ENCODE results near the gene GAST.

GAST gene

DNA sequence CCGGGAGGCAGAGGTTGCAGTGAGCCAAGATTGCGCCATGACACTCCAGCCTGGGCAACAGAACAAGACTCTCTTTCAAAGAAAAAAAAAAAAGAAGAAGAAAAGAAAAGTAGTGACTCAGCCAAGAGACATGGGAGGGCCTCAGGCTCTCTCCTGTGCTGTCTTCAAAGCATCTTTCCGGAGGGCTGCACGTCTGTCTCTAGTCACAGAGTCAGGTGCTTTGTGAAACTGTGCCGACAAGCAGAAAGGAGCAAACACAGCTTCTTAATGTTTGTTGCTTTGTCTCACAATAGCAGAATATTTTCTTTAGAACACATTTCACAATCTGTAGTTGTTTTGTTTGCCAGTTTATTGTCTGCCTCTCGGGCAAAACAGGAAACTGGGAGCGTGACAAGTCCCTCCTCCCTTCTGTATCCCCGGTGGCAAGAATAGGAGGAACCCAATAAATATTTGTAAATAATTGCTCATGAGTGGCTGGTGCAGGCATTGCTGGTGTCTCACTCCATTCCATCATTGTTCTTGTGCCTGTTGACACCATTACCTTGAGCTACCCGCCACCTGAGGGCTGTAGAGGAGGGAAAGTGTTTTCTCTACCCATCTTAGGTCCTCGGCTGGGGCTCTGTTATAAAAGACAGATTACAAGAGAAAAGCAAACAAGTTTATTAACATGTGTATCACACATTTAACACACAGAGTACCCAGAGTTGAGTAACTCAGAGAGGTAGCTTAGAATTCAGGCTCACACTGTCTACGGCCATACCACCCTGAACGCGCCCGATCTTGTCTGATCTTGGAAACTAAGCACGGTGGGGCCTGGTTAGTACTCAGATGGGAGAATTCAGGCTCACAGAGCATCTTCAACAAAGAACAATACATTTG, 5.5 kb downstream of the GAST start:
- no peak for DNase-seq

DNA sequence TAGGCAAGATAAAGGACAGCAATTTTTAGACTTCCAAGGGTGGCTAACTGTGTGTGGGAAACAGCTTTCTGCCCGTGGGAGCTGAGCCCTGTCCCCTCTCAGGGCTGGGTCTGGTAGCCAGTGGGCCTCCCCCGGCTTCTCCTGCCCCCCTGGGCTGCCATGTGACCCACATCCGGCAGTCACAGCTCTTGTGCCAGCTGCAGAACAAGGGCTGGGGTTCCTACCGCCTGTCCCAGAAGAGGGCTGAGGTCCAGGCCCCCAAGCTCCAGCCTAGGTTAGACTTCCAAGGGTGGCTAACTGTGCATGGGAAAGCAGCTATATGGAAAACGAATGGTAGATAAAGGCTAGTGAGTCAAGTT, 6.1 kb downstream of the GAST start:
- no peak for DNase-seq

- no peak for DNase-seq
Observed at GRCh38 chr17:41722231-41722630, 10.1 kb downstream of the GAST start.

DNA sequence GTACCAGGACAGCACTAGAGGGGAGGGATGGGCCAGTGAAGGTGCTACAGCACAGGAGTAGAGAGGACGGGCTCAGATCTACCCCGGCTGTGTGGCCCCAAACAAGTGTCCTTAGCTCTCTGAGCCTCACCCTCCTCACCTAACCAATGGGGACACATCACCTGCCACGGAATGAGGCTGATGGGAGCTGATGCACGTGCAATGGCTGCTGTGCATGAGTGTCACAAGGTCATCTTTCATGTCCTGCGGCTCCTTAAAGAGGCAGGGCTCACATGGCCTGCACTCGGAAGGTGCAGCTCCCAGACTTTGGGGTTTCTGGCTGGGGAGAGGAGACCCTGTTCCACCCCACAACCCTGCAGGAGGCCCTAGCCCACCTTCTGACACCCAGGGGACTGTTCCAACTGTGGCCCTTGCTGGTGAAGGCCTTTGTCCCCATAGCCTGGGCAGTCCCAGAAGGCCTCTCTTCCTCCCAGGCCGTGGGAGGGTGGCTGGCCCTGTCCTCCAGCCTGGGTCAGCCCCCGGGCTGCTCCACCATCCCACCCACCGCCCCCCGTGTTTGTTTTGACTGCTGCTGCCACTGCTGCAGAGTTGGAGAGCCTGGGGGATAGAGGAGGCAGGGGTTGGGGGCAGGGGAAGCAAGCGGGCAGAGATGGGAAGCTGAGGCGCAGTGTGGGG, 11.8 kb downstream of the GAST start:
- no peak for DNase-seq

- no peak for DNase-seq
Observed at GRCh38 chr17:41724476-41725050, 12.4 kb downstream of the GAST start.

- no peak for DNase-seq
Observed at GRCh38 chr17:41725134-41725533, 13.0 kb downstream of the GAST start.

GRCh38 chr17:41728056-41728455, 15.9 kb downstream of the GAST start:
- no peak for DNase-seq

DNA sequence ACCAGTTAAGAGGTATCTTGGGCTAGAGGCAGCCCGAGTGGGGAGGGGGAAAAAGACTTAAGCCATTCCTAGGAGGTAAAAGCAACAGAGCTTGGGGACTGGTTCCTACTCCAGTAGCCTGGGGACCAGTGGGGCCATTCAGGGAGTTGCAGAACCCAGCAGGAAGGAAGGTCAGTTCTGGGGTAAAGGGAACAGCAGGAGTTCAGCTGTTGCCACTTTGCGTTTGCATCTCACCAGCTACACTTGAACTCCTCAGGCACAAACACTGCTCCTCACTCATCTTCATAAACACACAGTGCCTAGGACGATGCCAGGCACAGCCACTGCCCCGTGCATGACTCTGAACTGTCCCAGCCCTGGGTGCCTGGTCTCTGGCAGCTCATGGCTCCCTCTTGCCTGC, 18.3 kb downstream of the GAST start:
- DNase-seq = no peak

GRCh38 chr17:41731836-41732235, 19.7 kb downstream of the GAST start:
- DNase-seq = no peak

DNA sequence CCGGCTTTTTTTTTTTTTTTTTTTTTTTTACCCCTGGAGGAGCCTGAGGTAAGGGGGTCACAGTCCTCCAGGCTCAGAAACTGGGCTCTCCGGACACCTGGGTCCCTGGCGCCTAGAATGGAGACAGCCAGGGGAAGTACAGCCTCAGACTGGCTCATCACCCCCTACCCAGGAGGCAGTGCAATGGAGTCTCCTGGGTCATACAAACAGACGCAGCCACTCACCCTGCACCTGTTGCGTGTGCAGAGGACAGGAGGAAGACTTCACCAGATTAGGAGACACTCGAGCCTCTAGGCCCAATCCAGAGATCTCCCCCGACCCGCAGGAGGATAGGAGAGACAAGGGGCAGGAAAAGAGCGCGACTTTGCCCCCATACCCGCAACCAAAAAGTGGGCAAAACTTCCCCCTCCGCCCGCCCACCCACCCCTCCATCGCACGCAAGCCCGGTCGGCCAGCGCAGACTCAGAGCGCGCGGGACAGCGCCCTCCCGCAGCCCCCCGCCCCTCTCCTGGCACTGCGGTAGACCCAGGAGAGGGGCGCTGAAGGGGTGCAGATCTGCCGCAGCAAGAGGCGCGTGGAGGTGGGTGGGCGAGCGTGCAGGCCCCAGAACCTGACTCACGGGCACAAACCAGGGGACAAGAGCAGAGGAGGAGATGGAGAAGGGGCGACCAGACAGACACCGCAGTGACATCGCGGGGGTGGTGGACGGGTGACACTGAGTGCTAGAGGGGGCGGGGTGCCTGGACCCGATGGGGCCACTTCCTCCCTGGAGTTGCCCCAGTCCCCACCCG, 21.4 kb downstream of the GAST start:
- DNase-seq = no peak

- no peak for DNase-seq
Observed at GRCh38 chr17:41734139-41734948, 22.2 kb downstream of the GAST start, which contains the start of gene HAP1. TSS of gene HAP1 (minus strand) at chr17:41734643. CDS start at chr17:41734634, 9 bp downstream.

DNA sequence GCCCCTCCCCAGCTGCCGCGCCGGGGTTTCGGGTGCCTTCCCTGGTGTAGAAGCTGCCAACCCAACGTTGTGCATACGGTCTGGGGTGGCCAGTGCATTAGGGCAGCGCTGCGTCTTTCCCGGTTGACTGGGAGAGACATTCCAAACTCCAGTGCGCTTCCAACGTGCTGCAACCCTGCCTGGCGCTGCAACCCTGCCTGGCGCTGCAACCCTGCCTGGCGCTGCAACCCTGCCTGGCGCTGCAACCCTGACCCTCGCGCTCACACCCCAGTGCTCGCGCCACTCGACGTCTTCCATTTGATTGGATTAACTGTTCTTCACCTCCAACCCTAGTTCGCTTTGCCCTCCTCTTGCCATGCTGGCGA, 22.8 kb downstream of the GAST start:
- no peak for DNase-seq

DNA sequence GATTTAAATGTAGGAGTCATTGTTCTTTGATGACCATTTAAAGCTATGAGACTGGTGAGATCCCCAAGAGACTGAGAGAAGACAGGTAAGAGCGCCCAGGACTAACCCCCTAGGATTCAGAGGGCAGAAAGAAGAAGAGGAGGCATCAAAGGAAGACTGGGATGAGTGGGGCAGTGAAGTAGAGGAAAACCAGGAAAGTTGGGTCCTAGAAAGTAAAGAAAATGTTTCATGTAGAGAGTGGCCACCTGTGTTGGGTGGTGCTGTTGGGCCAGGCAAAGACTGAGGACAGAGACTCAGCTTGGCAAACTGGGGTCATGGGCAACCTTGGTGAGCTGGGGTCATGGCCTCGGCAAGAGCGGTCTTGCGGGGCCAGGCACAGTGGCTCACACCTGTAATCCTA, 23.6 kb downstream of the GAST start:
- no peak for DNase-seq

GRCh38 chr17:41736983-41737679, 25.0 kb downstream of the GAST start:
- no peak for DNase-seq

- DNase-seq = no peak
Observed at GRCh38 chr17:41737680-41738023, 25.5 kb downstream of the GAST start.

GRCh38 chr17:41738077-41738800, 26.1 kb downstream of the GAST start:
- DNase-seq = peak; percentile 57 to 73

GRCh38 chr17:41738801-41739112, 26.6 kb downstream of the GAST start:
- no peak for DNase-seq

- no peak for DNase-seq
Observed at GRCh38 chr17:41739661-41740352, 27.7 kb downstream of the GAST start.

DNA sequence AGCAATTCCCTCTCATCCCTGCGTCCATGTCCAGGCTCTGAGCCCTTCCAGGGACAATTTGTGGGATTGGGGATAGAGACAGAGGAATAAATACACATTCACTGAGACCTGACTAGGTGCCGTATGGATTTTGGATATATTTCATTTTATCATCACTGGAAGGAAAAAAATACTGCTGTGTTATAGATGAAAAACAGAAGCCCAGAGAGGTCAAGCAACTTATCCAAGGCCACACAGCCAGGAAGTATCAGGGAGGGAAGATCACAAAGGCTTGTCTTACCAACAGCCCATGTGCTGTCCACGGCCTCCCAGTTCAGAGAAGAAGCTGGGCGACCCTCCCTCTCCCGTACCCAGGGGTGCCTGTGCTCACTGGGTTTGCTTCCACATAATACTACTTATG, 28.4 kb downstream of the GAST start:
- no peak for DNase-seq

DNA sequence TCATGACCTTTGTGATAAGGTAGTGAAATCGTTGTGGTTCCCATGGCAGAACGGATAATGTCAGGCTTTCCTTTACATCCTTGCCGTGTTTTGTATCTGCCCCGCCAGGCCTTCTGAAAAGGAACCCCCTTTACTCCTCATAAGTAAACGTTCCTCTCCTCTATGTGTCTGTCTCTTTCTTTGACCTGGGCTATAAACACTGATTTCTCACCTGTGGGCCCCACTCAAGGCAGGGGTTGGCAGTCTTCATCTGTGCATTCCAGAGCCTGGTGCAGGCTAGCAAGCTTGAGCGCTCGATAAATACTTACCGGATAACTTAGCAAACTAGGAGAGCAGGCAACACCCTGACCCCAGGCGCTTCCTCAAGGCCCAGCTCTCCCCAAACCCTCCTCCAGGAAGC, 29.6 kb downstream of the GAST start:
- no peak for DNase-seq

DNA sequence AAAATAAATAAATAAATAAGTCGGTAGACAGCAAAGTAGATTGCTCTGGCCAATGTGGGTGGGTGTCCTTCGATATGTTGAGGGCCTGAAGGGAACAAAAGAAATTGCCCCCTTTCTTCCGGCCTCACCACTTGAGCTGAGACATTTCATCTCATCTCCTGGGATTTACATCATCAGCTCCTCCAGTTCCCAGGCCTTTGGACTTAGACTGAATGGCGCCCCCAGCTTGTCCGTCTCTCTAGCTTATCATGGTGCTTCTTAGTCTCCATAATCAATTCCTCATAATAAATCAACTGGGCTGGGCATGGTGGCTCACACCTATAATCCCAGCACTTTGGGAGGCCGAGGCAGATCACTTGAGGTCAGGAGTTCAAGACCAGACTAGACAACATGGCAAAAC, 36.1 kb downstream of the GAST start:
- no peak for DNase-seq
